Stimulated activated memory B cell treated with anti-CD40 and anti-IgM and Interleukin-4, amounts not matched to agents 10 μg/mL and 1 μg/mL and 100 μg/mL, for 72 hours (primary cell): ENCODE data around the gene ZDHHC11B.
"Not testable (repeated sequence)": the region's sequence is repeated elsewhere in the genome, so short reads cannot be mapped to it uniquely, and the experiment has no call there.

Source experiments
- ATAC-seq: fragments of 150-1000 bp; cut with Tn5 transposase; 2 replicates; pipeline ENCODE4 v1.10.0; 2021
- H3K27ac Mint-ChIP-seq: one replicate; pipeline ENCODE4 v1.8.0; 2022; ENCODE audit warnings: mild to moderate bottlenecking, mixed read lengths
- H3K27me3 Mint-ChIP-seq: one replicate; pipeline ENCODE4 v1.8.0; 2022; ENCODE audit warnings: mixed read lengths
- H3K36me3 Mint-ChIP-seq: one replicate; pipeline ENCODE4 v1.8.0; 2022; ENCODE audit warnings: mixed read lengths
- H3K4me1 Mint-ChIP-seq: one replicate; pipeline ENCODE4 v1.8.0; 2022; ENCODE audit warnings: mixed read lengths
- H3K4me3 Mint-ChIP-seq: one replicate; pipeline ENCODE4 v1.8.0; 2022; ENCODE audit warnings: mild to moderate bottlenecking, moderate library complexity, mixed read lengths
- H3K9me3 Mint-ChIP-seq: one replicate; pipeline ENCODE4 v1.8.0; 2022; ENCODE audit warnings: mixed read lengths

Gene ZDHHC11B

GRCh38 chr5:775961-776861 is 8.3 kb downstream of the ZDHHC11B start:
- Mint-ChIP-seq H3K4me1 (no peaks in the 10 kb centered on the region), H3K4me3 (no peak overlapping the region), H3K27me3 (peaks cover 48% of the 10 kb centered on the region), H3K36me3 (no peaks in the 10 kb centered on the region), H3K9me3 (no peaks in the 10 kb centered on the region), H3K27ac (no peak overlapping the region)
- no peak for ATAC-seq

DNA sequence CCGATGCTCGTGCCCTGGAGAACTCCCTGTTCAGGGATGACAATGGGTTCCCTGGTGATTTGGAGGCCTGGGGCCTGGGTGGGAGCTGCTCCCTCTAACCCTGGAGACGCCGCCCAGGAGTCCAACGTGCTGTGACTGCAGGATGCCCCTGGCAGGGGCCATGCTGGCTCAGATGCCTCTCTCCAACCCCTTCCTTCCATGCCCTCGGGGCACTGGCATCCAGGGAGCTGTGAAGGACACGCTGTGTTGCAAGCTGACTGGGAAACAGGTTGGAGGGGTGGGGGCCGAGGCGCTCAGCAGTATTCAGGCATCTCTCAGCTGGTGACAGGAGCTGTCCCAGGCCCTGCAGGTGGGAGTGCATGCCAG is 9.0 kb downstream of the ZDHHC11B start:
- ATAC-seq, H3K4me3 Mint-ChIP-seq, H3K27ac Mint-ChIP-seq, H3K36me3 Mint-ChIP-seq, H3K4me1 Mint-ChIP-seq, H3K9me3 Mint-ChIP-seq: not testable (repeated sequence)
- H3K27me3 Mint-ChIP-seq: peaks cover 48% of the 10 kb centered on the region

GRCh38 chr5:774854-775505 is 9.5 kb downstream of the ZDHHC11B start:
- ATAC-seq, H3K4me1 Mint-ChIP-seq, H3K27ac Mint-ChIP-seq: not testable (repeated sequence)

GRCh38 chr5:774304-774703 is 10.2 kb downstream of the ZDHHC11B start:
- not testable (repeated sequence) for H3K9me3 Mint-ChIP-seq, H3K4me1 Mint-ChIP-seq, H3K4me3 Mint-ChIP-seq, H3K36me3 Mint-ChIP-seq, H3K27ac Mint-ChIP-seq, ATAC-seq
- peaks cover 44% of the 10 kb centered on the region for H3K27me3 Mint-ChIP-seq

More at GRCh38 chr5:774854-775505, 9.5 kb downstream of the ZDHHC11B start:
- H3K4me3 Mint-ChIP-seq, H3K9me3 Mint-ChIP-seq, H3K36me3 Mint-ChIP-seq: not testable (repeated sequence)
- H3K27me3 Mint-ChIP-seq: peaks cover 44% of the 10 kb centered on the region

DNA sequence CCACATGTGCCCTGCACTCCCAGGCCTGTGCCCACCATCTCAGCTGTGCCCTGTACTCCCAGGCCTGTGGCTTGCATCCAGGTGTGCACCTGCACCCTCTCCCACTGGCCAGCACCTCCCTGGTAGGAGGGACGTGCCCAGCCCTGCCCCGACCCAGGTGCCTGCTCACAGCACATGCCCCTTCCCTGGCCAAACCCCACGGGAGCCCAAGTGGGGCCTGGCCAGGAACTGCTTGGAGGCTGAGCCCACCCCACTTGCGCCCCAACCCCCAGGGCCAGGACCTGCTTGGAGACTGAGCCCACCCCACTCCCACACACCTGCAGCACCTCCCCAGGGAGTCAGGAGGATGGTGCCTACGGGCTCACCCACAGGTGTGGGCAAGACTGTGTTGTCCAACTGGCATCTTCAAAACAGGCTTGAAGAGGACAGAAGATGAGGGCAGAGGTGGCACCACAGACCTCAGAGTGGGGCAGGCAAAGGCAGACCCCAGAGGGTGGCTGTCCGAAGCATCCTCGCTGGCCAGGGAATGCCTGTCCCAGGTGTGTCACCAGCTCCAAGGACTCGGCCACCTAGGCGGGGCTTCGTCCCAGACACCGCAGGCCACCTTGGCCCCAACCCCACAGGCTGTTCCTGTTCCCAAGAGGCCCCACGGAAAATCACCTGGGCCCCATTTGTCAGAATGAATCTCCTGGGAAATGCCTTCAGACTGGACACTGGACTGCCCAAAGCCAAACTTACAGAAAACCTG is 10.8 kb downstream of the ZDHHC11B start:
- H3K27me3 Mint-ChIP-seq: peaks cover 40% of the 10 kb centered on the region
- H3K27ac Mint-ChIP-seq: no peak overlapping the region
- H3K36me3 Mint-ChIP-seq: no peaks in the 10 kb centered on the region
- peak; percentile 4 for ATAC-seq
- H3K9me3 Mint-ChIP-seq: no peaks in the 10 kb centered on the region
- H3K4me3 Mint-ChIP-seq: no peak overlapping the region
- H3K4me1 Mint-ChIP-seq: no peaks in the 10 kb centered on the region

GRCh38 chr5:772931-773330 is 11.6 kb downstream of the ZDHHC11B start:
- H3K4me1 Mint-ChIP-seq, ATAC-seq, H3K27ac Mint-ChIP-seq, H3K9me3 Mint-ChIP-seq, H3K36me3 Mint-ChIP-seq, H3K4me3 Mint-ChIP-seq: not testable (repeated sequence)
- peaks cover 32% of the 10 kb centered on the region for H3K27me3 Mint-ChIP-seq

DNA sequence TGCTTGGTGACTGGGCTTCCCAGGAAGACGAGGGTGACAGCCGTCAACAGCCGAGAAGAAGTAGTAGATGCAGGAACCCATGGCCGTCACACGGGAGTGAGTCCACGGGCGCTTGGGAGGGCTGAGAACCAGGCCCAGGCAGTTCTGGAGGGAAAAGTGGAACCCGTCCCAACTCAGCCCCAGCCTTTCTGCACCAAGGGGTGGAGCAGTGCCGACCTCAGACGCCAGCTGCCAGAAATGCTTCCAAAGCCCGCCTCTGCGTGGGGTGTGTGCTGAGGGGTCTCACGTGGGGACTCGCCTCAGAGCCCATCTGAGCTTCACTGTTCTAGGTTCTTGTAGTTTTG is 12.0 kb downstream of the ZDHHC11B start:
- H3K27me3 Mint-ChIP-seq: peaks cover 28% of the 10 kb centered on the region
- not testable (repeated sequence) for H3K27ac Mint-ChIP-seq, H3K4me3 Mint-ChIP-seq

GRCh38 chr5:771841-772546 is 12.5 kb downstream of the ZDHHC11B start:
- H3K9me3 Mint-ChIP-seq, H3K4me3 Mint-ChIP-seq, H3K4me1 Mint-ChIP-seq, ATAC-seq, H3K36me3 Mint-ChIP-seq, H3K27ac Mint-ChIP-seq: not testable (repeated sequence)
- H3K27me3 Mint-ChIP-seq: peaks cover 24% of the 10 kb centered on the region

More for the DNA sequence above, 12.0 kb downstream of the ZDHHC11B start:
- H3K9me3 Mint-ChIP-seq, H3K4me1 Mint-ChIP-seq, ATAC-seq, H3K36me3 Mint-ChIP-seq: not testable (repeated sequence)

DNA sequence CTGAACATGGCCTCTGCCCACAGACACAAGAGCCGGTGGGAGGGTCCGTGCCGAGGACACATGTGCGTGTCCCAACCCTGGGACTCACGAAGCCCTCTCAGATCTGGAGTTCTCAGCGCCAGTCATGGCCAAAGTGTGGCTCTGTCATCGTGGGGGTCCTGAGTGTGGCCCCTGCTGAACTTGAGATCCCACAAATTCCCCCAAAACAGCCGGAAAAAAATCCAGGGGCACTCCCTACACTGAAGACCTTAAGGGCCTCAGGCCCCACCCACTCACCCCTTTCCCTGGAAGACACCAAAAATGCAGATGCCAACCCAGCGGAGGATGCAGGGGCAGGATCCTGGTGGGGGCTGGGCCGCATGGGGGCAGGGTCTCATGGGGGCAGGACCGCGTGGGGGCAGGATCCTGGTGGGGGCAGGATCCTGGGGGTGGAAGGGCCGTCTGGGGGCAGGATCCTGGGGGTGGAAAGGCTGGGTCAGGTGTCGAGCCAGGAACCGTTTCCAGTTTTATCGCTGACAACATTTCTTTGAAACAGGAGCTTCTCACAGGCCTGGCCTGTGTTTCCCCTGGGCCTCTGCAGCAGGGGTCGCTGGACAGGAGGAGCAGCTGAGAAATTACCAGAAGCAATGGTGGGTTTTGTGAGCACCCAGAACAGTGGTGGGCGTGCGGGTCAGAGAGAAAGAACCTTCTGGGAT is 13.3 kb downstream of the ZDHHC11B start:
- H3K9me3 Mint-ChIP-seq, ATAC-seq, H3K4me1 Mint-ChIP-seq, H3K27ac Mint-ChIP-seq, H3K36me3 Mint-ChIP-seq, H3K4me3 Mint-ChIP-seq: not testable (repeated sequence)
- H3K27me3 Mint-ChIP-seq: peaks cover 28% of the 10 kb centered on the region

DNA sequence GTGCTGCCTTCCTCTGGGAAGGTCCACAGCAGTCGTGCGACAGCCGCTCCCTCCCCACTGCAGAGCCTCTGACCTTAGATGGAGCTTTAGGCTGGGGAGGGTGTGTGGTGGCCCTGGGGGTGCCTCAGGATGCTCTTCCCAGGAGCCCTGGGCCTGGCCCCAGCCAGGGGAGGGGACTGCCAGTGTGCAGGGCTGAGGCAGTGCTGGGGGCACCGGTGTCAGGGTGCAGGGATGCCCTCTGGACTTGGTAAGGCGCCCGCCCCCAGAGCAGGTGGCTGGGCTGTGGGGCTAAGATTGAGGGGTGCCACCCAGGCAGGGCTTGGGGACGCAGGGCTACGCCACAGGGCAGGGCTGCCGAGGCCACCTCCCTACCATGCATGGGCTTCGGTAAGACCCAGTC is 13.9 kb downstream of the ZDHHC11B start:
- not testable (repeated sequence) for H3K36me3 Mint-ChIP-seq, H3K9me3 Mint-ChIP-seq, H3K4me1 Mint-ChIP-seq, H3K4me3 Mint-ChIP-seq, H3K27ac Mint-ChIP-seq
- peak; percentile 3 for ATAC-seq
- H3K27me3 Mint-ChIP-seq: peaks cover 33% of the 10 kb centered on the region

DNA sequence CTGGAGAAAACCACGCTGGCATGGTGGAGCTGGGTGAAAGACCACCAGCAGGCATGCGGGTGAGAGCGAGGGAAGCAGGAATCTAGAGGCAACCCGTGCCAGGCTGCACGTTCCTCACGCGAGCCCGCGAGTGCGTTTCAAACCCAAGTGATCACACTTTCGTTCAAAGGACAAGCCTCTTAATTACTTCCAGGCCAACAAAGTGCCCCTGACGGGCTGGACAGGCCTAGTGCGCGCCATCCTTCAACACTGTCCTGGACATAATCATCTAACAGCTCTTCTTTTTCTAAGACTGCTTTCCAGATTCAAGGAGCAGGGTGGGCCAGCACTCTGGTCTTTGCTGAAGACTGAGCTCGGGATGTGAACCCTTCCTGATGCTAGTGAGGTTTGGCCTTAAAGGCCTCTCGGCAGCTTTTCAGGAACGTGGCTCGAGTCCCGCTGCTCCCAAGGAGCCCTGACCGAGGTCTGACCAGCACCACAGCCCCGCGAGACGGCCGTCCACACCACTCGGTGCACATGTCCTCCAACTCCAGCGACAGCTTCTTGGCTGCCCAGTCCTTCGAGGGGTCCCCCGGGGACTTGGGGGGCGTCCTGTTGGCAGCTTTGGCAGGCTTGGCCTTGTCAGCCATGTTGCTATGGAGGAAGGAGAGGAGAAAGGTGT is 14.9 kb downstream of the ZDHHC11B start:
- H3K27ac Mint-ChIP-seq, H3K9me3 Mint-ChIP-seq, H3K4me3 Mint-ChIP-seq, H3K36me3 Mint-ChIP-seq, H3K4me1 Mint-ChIP-seq, ATAC-seq: not testable (repeated sequence)
- peaks cover 23% of the 10 kb centered on the region for H3K27me3 Mint-ChIP-seq

- H3K27me3 Mint-ChIP-seq: peaks cover 28% of the 10 kb centered on the region
- H3K36me3 Mint-ChIP-seq: no peaks in the 10 kb centered on the region
- H3K9me3 Mint-ChIP-seq: no peaks in the 10 kb centered on the region
- H3K4me1 Mint-ChIP-seq: no peaks in the 10 kb centered on the region
- H3K4me3 Mint-ChIP-seq: no peak overlapping the region
- no peak overlapping the region for H3K27ac Mint-ChIP-seq
- ATAC-seq: peak; percentile 1
These were observed 17.7 kb downstream of the ZDHHC11B start for GRCh38 chr5:766666-767431.

- Mint-ChIP-seq H3K27me3 (peaks cover 28% of the 10 kb centered on the region), H3K27ac (no peak overlapping the region), H3K4me1 (no peaks in the 10 kb centered on the region), H3K36me3 (no peaks in the 10 kb centered on the region), H3K9me3 (no peaks in the 10 kb centered on the region), H3K4me3 (no peak overlapping the region)
- no peak for ATAC-seq
These were observed 18.4 kb downstream of the ZDHHC11B start for GRCh38 chr5:765948-766631.
